ENCODE results near the gene PER1. TPM values are rescaled to one million over a fixed set of nuclear protein-coding genes. Genes with fewer than 3 reads are reported as not detected.

PER1 gene
- total and polyA plus RNA-seq, 2 of the 8 experiments (the other 6 are each of a cell fraction or from before 2014, with no cell fraction given), result 9.6 to 38.0 TPM

DNA sequence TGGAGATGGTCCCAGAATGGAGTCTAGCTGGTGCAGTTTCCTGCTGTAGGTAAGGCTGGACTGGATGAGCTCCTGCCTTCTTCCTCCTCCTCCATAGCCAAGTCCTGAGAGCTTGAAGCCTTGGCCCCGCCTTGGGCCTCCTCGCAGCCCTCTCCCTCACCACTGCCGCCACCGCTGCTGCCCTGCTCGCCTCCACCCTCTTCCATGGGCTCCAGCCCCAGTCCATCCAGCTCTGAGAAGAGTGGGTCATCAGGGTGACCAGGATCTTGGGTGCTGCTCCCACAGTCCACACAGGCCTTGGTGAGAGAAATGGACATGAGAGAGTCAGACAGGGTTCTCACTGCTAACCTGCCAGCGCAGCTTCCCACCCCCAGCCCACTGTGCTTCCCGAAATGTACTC lies 11.2 kb downstream of the PER1 start:
- FAIRE-seq (no peak), DNase-seq (ENCODE audit: low read depth in 1 of 2, low spot score in 2 of 2) (no peak)
- no peak overlapping the region for H3K56ac ChIP-seq (replicated peaks; ENCODE audit: insufficient read length, low read depth, low read length)
- peaks cover 9% of the 10 kb centered on the region for H3K23me2 ChIP-seq (ENCODE audit: low read depth, low read length)
- H3K23ac ChIP-seq (ENCODE audit: insufficient read length), result no peak overlapping the region
- no peak overlapping the region for H2BK120ac ChIP-seq (replicated peaks; ENCODE audit: low read depth, low read length)
- H4K91ac ChIP-seq (replicated peaks; ENCODE audit: insufficient read length, low read length), result no peak overlapping the region
- ChIA-PET POLR2A (ENCODE audit: partially characterized antibody) (interaction anchor here (1.1 to 10.3 kb wide), 6 partner anchors 8 to 86 kb away, joined by 3 to 76 read pairs (median 22); partner anchors contain the start of gene PER1), CTCF (ENCODE audit: partially characterized antibody) (interaction anchor here (0.9 to 14.1 kb wide), 8 partner anchors 9 to 109 kb away, joined by 3 to 133 read pairs (median 5); partner anchors contain the start of genes PFAS and VAMP2)
- no peaks in the 10 kb centered on the region for H3K79me2 ChIP-seq (ENCODE audit: control insufficient read depth in 1 of 2, insufficient read depth in 2 of 2, low read length in 2 of 2)
- no peaks in the 10 kb centered on the region for H3K9me3 ChIP-seq (ENCODE audit: insufficient read depth in 2 of 2, low read depth in 1 of 2, low read length in 1 of 2)
- H4K20me1 ChIP-seq (replicated peaks in 1 of 2; ENCODE audit: control insufficient read depth in 1 of 2, insufficient read depth in 2 of 2, low read length in 2 of 2), result peaks cover 0 to 10% of the 10 kb centered on the region in 2 experiments
- H3K27ac ChIP-seq (ENCODE audit: low read depth, low read length), result no peak overlapping the region
- no peak overlapping the region for H2AK5ac ChIP-seq (ENCODE audit: low read depth, low read length)
- peaks cover 0 to 5% (median 3%) of the 10 kb centered on the region in 4 experiments; a peak in 2 of 7 replicates for H3K4me1 ChIP-seq (replicated peaks in 1 of 4; ENCODE audit: control insufficient read depth in 3 of 4, insufficient read depth in 4 of 4, low read length in 3 of 4)
- no peak overlapping the region for H3K4ac ChIP-seq (replicated peaks; ENCODE audit: insufficient read length, low read depth, low read length)
- H2BK15ac ChIP-seq (ENCODE audit: low read length), result no peak overlapping the region
- H3K79me1 ChIP-seq (ENCODE audit: low read depth, low read length), result no peaks in the 10 kb centered on the region
- H3K9ac ChIP-seq (replicated peaks in 1 of 4; ENCODE audit: extremely low read depth in 1 of 4, low read depth in 3 of 4, low read length in 3 of 4), result no peak overlapping the region
- no peak overlapping the region for H4K5ac ChIP-seq (ENCODE audit: insufficient read length, low read depth, low read length)
- no peak overlapping the region for H3K18ac ChIP-seq (ENCODE audit: extremely low read depth, low read length)
- peaks cover 3 to 23% (median 18%) of the 10 kb centered on the region in 4 experiments for H3K36me3 ChIP-seq (ENCODE audit: control insufficient read depth in 2 of 4, insufficient read depth in 4 of 4, low read length in 3 of 4)
- 98% methylated on average over 7 of the region's 7 CpGs; no CpG with 5 or more reads in 1 of the 2 experiments for WGBS, 2 experiments (ENCODE audit: extremely low coverage in 1 of 2, insufficient coverage in 1 of 2, insufficient read length in 1 of 2, insufficient replicate concordance in 2 of 2, low coverage in 1 of 2, low lambda C conversion rate in 2 of 2, missing lambda C conversion rate in 1 of 2)
- no peak overlapping the region for H3K14ac ChIP-seq (ENCODE audit: insufficient read length)
- H2BK12ac ChIP-seq (ENCODE audit: low read depth, low read length), result no peak overlapping the region
- no peak overlapping the region for H2BK20ac ChIP-seq (ENCODE audit: low read length)
- H3K27me3 ChIP-seq (replicated peaks in 1 of 4; ENCODE audit: control insufficient read depth in 3 of 4, extremely low read depth in 1 of 4, insufficient read depth in 3 of 4, low read length in 3 of 4), result peaks cover 0 to 7% (median 2%) of the 10 kb centered on the region in 4 experiments; a peak in 4 of 7 replicates
- no peak overlapping the region for H3K4me3 ChIP-seq (ENCODE audit: extremely low read depth in 1 of 4, insufficient read depth in 2 of 4, low read depth in 3 of 4, low read length in 4 of 4)
- H2BK5ac ChIP-seq (ENCODE audit: low read depth, low read length), result no peak overlapping the region
- H4K8ac ChIP-seq (ENCODE audit: extremely low read depth, insufficient read depth, low read length), result no peak overlapping the region
- no peak overlapping the region for H3K4me2 ChIP-seq (ENCODE audit: insufficient read depth in 1 of 2, low read depth in 2 of 2, low read length in 2 of 2)
- no peak overlapping the region for H2AFZ ChIP-seq (ENCODE audit: low read length)
- no peak for TF ChIP-seq JUND (IDR thresholded peaks at IDR 0.05; ENCODE audit: low read length)
- no peak for TF ChIP-seq CEBPB (IDR thresholded peaks at IDR 0.05; ENCODE audit: low read depth, low read length)
- no peak for TF ChIP-seq KDM4A (IDR thresholded peaks at IDR 0.05; ENCODE audit: low read depth, low read length, severe bottlenecking)
- no peak for TF ChIP-seq SUZ12 (IDR thresholded peaks at IDR 0.05; ENCODE audit: low read length)
- TF ChIP-seq CBX5 (IDR thresholded peaks at IDR 0.05; ENCODE audit: low read depth, low read length), result no peak
- TF ChIP-seq, protein P1, sequence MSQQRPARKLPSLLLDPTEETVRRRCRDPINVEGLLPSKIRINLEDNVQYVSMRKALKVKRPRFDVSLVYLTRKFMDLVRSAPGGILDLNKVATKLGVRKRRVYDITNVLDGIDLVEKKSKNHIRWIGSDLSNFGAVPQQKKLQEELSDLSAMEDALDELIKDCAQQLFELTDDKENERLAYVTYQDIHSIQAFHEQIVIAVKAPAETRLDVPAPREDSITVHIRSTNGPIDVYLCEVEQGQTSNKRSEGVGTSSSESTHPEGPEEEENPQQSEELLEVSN (IDR thresholded peaks at IDR 0.05), result no peak
- TF ChIP-seq MAFK (IDR thresholded peaks at IDR 0.05; ENCODE audit: low read depth, low read length), result no peak
- TF ChIP-seq TBP (IDR thresholded peaks at IDR 0.05; ENCODE audit: low read depth, low read length), result no peak
- no peak for TF ChIP-seq TEAD4 (IDR thresholded peaks at IDR 0.05; ENCODE audit: low read depth, low read length)
- TF ChIP-seq POLR2AphosphoS5 (IDR thresholded peaks at IDR 0.05; ENCODE audit: low read depth, low read length), result no peak
- no peak for TF ChIP-seq SRF (IDR thresholded peaks at IDR 0.05; ENCODE audit: low read depth, low read length)
- TF ChIP-seq, protein P2, sequence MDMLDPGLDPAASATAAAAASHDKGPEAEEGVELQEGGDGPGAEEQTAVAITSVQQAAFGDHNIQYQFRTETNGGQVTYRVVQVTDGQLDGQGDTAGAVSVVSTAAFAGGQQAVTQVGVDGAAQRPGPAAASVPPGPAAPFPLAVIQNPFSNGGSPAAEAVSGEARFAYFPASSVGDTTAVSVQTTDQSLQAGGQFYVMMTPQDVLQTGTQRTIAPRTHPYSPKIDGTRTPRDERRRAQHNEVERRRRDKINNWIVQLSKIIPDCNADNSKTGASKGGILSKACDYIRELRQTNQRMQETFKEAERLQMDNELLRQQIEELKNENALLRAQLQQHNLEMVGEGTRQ (IDR thresholded peaks at IDR 0.05; ENCODE audit: low read length), result no peak
- no peak for TF ChIP-seq CBX8 (IDR thresholded peaks at IDR 0.05; ENCODE audit: borderline replicate concordance, low read depth, low read length)

All from H1 (cell line).